Activated CD4-positive, alpha-beta T cell treated with anti-CD3 and anti-CD28 coated beads, Interleukin-10, Interleukin-2, amounts not matched to agents 100 ng/mL and 50 ng/mL, durations not matched to agents 16 hours and 8 hours (primary cell): Measurements from ENCODE around the gene PACS2.
"Not testable (repeated sequence)": the region's sequence is repeated elsewhere in the genome, so short reads cannot be mapped to it uniquely, and the experiment has no call there.

Source experiments
- DNase-seq: peaks from one replicate; pipeline ENCODE4 v3.0.0-alpha.2; 2020

Gene PACS2

DNA sequence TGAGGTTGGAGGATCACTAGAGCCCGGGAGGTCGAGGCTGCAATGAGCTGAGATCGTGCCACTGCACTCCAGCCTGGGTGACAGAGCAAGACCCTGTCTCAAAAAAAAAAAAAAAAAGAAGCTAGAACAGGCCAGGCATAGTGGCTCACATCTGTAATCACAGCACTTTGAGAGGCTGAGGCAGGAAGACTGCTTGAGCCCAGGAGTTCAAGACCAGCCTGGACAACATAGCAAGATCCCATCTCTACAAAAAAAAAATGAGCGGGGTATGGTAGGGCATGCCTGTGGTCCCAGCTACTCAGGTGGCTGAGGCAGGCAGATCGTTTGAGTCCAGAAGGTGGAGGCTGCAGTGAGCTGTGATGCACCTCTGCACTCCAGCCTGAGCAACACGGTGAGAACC lies 25.6 kb upstream of the PACS2 start:
- not testable (repeated sequence) for DNase-seq

DNA sequence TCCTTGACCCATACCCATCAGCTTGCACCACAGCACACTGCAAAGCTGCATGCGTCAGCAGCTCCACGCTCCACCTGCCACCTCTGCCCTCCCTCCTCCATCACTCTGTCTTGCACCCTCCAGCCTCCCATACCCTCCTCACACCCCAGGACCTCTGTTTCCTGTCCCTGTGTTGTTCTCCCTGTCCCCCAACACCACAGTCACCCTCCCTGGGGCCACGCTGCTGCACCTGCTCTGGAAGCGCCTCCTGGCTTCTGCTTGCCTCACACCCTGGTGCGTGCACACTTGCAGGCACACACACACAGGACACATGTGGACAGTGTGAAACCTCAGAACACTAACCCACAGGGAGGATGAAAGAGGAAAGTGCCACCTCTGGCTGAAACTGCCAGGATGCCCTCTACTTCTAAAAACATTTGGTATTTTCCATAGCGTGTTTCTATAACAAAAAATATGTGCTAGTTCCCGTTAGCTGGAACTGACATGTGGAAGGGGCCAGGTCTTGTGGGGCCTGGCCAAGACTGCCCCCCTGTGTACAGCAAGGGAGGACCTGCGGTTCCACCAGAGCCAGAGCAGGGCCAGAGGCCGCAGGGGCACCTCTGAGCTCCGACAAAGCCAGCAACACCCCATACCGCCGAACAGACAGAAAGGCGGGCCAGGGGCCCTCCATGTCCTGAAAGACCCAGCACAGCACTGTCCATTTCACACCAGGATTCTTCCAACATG lies 23.8 kb upstream of the PACS2 start:
- DNase-seq, result peak; percentile 54

DNA sequence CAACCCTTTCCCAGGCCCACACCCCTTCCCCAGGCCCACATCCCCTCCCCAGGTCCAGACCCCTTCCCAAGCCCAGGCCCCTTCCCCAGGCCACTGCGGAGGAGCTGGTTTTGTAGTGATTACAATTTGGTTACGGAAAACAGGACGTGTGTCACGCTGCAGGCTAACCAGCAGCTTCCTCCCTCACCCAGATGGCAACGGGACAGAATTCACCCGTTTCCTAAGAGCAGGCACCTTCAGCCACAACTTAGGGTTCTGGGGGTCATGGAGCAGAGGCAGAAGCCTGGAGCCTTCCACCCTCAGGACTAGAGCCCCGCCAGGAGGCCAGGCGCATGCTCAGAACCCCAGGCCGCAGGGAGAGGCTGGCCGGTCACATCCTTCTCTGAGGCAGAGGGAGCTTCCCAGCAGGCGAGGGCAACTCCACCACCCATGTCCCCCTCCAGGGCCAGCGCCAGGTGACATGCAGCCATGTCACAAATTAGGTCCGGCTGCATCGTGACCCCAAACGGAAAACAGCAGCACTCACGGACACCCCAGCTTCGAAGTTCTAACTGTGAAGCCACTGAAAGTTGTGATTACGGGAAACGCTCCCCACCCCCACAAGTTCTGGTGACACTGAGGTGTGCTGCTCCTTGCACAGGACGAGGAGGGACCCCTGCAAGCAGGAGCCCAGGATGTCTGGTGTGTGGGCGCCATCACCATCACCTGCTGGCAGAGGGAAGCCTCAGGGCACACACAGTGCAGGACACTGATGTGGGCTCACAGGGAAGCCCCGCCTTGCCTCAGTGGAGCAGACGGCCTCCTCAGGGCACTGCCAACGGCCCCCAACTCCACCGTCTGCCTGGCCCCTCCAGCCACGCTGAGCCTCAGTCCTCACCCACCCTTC lies 21.5 kb upstream of the PACS2 start:
- peak; percentile 75 for DNase-seq

DNA sequence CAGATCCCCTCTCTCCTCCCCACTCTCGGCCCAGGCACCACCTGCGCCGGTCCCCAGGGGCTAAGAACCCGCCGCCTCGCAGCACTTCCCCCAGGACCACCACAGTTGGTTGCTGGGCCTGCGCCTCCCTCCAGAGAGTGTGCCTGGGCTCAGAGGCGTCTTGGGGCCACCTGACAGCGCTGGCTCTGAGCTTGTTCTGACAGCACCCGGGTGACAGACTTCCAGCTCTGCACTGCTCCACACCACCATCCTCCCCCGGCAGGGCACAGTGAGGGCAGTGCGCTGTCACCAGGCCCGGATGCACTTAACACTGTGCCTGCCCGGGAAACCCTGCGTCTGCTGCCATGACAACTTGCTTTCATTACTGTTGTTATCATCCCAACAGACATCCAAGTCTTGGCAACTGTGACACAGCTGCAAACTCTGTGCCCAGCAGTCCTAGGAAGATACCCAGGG lies 20.4 kb upstream of the PACS2 start:
- peak; percentile 83 for DNase-seq

DNA sequence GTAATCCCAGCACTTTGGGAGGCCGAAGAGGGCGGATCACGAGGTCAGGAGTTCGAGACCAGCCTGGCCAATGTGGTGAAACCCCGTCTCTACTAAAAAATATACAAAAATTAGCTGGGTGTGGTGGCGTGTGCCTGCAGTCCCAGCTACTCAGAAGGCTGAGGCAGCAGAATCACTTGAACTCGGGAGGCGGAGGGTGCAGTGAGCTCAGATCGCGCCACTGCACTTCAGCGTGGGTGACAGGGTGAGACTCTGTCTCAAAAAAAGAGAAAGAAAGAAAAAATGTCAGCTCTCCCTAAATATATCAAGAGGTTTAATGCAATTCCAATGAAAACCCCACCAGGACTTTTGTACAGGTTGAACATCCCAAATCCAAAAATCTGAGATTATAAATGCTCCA lies 17.2 kb upstream of the PACS2 start:
- not testable (repeated sequence) for DNase-seq

DNA sequence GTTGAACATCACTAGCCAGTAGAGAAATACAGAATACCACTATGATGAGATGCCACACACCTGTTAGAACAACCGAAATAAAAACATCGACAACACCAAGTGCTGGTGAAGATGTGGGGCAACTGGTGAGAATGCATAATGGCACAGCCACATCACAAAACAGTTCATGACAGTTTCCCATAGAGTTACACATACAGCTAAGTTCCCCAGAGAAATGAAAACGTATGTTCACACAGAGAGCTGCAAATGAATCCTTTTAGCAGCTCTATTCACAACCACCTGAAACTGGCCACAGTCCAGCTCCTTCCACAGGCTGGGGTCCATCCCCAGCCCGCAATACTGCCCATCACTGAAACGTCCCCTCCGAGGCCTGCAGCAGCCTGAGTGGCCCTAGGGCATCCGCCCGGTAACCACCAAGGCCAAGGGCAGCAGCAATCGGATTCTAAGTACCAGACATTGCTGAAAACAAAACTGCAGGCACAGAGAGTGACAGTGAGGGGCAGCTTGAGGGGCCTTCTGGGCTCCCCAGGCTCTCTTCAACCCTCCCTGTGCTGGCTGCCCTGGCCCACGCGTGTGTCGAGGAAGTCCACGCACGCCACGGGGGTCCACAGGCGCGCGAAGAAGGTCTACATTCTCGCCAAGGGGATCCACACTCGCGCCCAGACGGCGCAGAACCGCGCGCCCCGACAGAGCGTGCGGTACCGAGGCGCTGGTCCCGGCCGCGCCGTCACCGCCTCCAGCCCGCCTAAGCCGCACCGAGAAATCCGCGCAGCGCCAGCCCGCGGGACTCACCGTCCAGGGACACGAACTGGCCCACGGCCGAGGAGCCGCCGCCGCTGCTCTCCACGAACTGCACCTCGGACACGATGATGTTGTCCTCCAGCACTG lies 14.7 kb upstream of the PACS2 start:
- DNase-seq, result no peak

DNA sequence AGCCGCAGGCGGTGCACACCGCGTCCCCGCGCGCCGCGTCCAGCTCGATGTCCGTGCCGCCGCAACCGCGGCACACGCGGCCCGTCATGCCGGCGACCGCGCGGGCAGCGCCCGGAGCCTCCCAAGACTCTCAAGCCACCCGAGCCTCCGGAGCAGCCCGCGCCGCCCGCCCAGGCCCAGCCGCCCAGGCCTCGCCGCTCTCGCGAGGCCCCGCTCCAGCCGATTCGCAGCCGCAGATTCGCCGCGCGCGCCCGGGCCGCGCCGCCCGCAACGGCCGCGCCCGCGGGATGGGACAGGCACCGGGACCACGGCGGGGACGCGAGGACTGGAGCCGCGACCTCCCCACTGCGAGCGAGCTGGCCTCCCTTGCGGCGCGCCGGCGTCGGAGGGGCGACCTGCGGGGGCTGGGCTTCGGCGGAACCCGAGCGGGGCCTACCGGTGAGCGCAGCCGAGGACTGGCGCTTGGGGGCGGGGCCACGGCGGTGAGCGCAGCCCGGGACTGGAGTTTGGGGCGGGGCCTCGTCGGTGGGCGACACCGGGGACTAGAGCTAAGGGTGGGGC lies 13.9 kb upstream of the PACS2 start, which contains the start of gene BRF1:
Gene BRF1, minus strand, starts transcription at position 460 of the 561 bp plus-strand sequence. Its CDS starts 372 bp downstream, at position 88.
- DNase-seq, result peak; percentile 96

DNA sequence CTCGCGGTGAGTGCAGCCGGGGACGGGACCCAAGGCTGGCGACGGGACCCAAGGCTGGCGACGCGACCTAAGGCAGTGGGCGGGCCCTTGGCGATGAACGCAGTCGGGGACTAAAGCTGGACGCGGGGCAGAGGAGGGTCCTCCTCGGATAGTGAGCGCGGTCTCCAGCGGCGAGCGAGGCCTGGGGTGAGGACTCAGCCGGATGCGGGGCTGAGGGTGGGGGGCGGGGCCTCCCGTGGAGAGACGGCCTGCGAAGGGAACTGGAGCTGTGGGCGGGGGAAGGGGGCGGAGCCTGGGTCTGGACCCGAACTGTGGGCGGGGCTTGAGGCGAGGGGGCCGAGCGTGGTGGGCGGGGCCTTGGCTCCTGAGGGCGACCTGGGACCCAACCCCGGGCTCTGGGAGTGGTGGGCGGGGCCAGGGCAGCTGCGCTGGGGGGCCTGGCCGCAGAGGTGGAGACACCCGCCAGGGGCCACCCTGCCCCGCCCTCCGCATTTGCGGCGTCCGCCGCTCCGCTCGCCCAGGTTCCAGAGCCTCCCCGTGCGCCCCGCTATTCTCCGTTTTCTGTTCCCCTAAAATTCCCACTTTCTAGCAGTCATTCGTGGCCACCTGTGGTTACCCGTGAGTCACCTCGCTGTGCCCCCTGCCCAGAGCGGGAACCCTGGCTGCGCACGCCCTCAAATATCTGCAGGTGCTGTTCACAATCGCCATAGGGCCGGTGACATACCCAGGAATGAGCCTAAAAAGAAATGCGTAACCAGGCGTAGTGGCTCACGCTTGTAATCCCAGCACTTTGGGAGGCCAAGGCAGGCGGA lies 13.2 kb upstream of the PACS2 start:
- DNase-seq, result peak; percentile 99

DNA sequence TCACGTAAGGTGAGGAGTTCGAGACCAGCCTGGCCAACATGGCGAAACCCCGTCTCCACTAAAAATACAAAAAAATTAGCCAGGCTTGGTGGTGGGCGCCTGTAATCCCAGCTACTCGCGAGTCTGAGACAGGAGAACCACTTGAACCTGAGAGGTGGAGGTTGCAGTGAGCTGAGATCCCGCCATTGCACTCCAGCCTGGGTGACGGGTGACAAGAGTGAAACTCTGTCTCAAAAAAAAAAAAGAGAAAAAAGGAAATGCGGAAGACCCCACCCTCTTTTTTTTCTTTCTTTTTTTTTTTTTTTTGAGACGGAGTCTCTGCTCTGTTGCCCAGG lies 12.7 kb upstream of the PACS2 start:
- not testable (repeated sequence) for DNase-seq

DNA sequence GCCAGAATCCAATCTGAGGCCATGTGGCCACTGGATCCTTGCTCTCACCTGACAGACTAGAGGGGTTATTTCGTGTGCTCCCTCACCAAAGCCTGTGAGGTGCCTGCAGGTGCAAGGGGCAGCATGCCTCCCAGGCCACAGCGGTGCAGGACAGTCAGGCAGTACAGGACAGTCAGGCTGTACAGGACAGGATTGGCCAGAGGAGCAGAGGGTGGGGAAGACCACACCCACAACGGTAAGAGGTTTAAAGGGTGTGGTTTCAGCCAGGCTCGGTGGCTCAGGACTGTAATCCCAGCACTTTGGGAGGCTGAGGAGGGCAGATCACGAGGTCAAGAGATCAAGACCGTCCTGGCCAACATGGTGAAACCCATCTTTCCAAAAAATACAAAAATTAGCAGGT lies 10.6 kb upstream of the PACS2 start:
- DNase-seq, result no peak

DNA sequence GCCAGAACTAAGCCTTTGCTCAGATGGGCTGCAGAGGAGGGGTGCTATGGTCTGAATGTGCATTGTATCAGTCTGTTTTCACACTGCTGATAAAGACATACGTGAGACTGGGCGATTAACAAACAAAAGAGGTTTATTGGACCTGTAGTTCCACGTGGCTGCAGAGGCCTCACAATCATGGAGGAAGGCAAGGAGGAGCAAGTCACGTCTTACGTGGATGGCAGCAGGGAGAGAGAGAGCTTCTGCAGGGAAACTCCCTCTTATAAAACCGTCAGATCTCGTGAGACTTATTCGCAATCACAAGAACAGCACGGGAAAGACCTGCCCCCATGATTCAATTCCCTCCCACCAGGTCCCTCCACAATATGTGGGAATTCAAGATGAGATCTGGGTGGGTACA lies 10.0 kb upstream of the PACS2 start:
- no peak for DNase-seq

DNA sequence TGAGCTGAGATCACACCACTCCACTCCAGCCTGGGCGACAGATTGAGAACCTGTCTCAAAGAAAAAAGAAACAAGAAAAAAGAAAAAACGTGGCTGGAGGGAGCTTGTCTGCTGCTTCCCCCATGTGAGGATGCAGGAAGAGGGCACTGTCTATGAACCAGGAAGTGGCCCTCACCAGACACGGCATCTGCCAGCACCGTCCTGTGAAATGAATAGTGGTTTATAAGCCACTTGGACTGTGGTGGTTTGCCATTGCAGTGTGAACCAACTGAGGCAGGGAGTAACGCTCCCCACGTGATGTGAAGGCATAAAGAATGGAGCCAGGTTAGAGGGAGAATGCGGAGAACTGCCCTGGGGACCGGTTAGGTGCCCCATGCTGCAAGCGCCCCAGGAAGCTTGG lies 9.2 kb upstream of the PACS2 start:
- DNase-seq, result no peak

DNA sequence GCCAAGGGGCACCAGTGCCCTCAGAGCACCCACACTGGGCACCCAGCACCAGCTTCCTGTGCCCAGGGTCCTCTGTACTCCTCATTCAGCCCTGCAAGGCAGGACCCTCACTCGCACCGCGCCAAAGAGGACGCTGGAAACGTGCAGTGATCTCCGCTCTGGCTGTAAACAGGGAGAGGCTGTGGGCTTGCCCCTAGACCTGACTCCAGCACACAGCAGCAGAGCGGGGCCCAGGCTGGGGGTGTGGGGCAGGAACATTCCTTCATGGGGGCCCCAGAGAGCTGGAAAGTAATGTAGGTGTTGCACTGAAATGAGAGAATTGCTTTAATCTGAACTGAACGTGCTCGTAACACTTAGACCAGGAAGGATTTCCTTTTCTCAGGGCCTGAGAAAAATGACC lies 8.8 kb upstream of the PACS2 start:
- DNase-seq, result no peak

DNA sequence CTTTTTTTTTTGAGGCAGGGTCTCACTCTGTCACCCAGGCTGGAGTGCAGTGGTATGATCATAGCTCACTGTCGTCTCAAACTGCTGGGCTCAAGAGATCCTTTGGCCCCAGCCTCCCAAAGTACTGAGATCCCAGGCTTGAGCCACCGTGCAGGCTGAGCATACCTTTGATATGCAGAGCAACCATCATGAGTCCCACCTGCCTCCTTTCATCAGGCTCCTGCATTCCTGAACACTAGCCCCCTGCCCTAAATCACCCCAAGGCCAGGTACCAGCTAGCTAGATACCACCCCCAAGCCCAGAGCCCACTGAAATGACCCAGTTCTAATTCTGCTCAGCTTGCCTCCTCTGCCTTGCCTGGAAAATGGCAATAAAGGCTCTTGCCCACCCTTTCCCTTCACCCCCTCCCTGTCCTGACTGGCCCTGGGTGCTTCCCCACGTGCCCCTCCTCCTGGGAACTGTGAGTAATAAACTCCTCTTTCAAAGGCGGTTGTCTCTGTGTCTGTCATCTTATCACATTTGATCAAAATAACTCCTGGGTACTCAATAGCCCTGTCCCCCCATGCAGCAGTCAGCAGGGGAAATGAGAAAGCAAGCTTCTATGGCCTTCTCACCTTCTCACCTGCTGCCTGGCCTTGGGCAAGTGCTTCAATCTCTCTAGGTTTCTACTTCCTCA lies 7.4 kb upstream of the PACS2 start:
- DNase-seq, result no peak

DNA sequence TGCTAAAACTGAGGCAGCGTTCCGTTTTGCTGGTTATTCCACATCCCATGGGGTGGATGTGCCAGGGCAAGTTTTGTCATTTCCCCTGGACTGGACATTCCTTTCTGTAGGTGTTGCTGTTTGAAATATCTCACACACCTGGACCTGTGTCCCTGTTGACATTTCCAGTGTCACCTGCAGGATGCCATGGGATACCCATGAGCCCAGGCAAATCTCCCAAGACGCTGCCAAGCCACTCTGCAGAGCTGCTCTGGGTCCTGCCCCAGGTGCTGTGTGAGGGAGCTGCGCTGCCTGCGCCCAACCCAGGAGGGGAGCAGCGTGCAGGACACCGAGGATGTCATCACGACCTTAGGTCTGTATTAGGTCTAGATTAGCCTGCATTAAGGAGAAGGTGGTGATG lies 5.2 kb upstream of the PACS2 start:
- DNase-seq, result no peak

DNA sequence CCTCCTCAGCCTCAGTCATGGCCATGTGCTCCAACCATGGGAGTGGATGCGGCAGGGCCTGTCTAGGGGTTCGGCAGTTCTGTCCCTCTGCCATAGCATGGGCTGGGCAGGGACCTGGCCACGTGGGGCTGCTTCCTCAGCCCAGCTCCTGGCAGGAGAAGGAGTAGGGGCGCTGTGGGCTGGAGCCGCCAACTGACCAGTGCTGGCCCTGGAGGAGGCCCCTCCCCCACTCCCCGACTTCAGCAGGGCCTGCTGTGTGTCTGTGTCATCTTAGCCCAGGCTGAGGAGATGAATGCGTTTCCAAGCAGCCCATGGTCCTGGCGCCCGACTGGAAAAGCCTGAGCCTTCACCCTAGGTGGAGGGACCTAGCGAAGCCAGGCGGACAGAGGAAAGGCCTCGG lies 2.7 kb upstream of the PACS2 start:
- DNase-seq, result no peak

DNA sequence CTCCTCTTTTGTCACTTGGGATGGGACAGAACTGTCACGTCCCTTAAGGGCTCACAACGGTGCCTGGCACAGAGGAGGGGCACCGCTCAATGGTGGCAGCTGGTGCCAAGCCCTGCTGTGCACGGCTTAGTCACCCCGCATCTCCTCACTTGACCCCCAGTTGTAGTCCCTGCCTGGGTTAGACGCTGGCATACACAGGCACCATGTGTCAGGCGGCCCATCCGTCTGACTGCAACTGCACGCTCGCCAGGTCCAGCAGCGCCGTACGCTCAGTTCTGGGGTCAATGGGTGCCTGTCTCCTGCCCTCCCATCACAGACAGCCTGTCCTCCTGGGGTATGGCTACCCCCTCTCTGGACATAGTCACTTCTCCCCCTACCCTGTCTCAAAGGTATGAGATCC lies 1.6 kb upstream of the PACS2 start:
- DNase-seq, result no peak

DNA sequence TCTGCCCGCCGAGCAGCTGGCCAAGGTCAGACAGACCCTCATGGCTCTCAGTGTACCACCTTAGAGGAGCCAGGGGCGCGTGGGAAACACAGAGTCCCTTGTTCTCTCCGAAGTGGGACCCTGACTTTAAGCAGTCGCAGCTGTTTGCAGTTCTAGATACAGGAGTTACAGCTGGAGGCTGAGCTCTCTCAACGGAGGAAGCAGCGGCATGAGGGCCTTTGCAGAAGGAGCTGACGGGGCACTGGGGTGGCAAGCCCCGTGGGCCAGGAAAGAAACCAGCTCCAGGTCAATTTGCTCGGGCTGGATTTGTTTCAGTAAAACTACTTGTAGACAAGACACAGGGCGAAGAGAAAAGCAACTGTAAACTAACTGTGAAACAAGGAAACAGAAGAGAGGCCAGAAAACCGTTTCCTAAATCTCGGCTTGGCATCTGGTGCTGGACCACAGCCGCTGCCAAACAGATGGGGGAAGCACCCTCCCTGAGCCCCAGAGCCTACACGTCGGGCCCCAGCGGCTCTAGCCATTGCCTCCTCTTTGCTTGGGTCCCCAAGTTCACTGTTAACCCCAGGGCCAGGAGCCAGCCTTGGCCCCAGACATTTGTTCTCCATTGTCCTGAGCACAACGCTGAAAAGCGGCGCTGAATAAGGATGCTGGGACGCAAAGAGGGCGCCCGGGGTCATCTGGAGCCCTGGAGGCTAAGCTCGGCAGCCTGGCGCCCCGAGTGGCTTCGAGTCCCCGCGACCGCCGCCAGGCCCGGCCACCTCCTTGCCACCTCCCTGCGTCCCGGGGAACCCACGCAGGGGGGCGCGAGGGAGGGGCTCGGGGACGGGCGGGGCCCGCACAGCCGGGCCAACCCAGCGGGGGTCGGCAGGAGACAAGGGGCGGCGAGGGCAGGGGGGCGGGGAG lies 914 bp upstream of the PACS2 start:
- DNase-seq, result peak; percentile 6

DNA sequence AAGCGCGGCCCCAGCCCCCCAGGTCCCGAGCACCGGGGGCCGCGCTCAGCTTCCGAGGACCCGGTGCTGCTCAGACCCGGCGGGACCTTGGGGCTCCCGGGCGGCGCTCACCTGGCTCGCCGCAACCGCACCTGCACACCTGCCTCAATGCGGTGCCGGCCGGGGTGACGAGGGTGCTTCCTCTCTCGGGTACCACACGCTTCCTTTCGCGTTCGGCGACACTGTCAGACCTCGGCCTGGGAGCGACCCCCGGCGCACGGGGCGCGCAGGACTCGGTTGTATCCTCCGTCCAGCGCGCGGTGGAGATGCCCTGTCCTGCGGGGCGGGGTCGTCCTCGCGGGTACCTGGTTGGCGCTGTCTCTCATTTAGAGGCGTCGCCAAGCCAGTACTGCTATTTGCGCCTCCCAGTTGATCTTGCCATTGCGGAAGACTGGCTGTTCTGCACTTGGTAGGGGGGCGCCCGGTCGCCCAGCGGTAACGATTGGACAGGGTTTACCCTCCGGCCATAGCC lies 718 bp downstream of the PACS2 start:
- DNase-seq, result peak; percentile 25
